Heart left ventricle (tissue), 13 donors: ENCODE results near the gene CDH13.

Experiments
- POLR2A ChIP-seq, 2 donors: fragments of 450-650 bp; IDR thresholded peaks; one replicate each; pipeline ENCODE4 v1.6.1; 2017; ENCODE audit warnings: antibody characterized with exemption in 2 of 2, mild to moderate bottlenecking in 2 of 2, moderate library complexity in 2 of 2
- TF ChIP-seq, protein P1 (sequence below), 12 donors: fragments of 200-600 bp; sonication (generic) in 4 of 12; IDR thresholded peaks; one replicate each; pipeline versions ENCODE4 v1.5.0 to v1.8.0; 2018 to 2022; ENCODE audit warnings: antibody characterized with exemption in 12 of 12, mild to moderate bottlenecking in 5 of 12
- donor health status: ischemic (EF 13 %, LVEDD 7.1; RV severe dilation, severe dysfunction).
- donor health status: DM: no; HTN: yes; CAD: no.
- donor health status: DM: no; HTN: no; CAD: no.
- donor health status: ischemic (EF 25% LVEDD 6.9; RV normal size, moderate dysfunction).
- donor health status: ischemic (EF 25% LVEDD 5.7; RV mildly dilated, moderate dysfunction).
- donor health status: ischemic (EF 35%, LVEDD 5.7; RV mildly dilated, moderate dysfunction).
- donor health status: nonischemic (EF 11% LVEDD 7.7; RV severe dilation, severe dysfunction).
- donor health status: DM: yes; HTN: yes; CAD: no.
- donor health status: PGD.
- donor health status: ischemic (EF 29% LVEDD 5.4; RV normal size, mild dysfunction).
- donor health status: nonischemic (EF 23%, LVEDD 6.1; RV moderate dilation, normal function).

DNA sequence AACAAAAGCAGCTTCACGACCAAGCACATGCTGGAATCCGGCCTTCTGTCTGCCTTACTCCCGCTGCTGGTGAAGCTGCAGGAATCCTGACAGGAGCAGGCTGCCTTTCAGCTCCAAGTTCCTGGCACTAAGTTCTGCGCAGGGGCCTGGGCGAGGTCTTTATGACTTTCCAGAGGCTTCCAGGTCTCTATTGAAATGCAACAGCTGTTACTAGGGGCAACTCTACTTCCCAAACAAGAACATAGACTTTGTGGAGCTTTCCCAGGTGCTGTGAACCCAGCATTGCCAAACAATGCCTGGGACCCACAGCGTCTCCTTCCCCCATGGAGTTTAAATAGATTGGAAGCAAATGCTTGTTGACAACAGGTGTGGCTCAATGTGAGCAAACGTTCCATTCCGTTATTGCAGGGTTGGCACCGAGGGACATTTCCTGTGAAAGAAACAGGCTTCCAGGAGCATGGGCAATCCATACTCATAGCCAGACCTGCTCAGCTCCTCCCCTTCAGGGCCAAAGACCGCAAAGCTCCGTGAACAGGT lies 156.0 kb downstream of the CDH13 start:
- no peak for TF ChIP-seq POLR2A (IDR thresholded peaks at IDR 0.05)
- TF ChIP-seq, protein P1, sequence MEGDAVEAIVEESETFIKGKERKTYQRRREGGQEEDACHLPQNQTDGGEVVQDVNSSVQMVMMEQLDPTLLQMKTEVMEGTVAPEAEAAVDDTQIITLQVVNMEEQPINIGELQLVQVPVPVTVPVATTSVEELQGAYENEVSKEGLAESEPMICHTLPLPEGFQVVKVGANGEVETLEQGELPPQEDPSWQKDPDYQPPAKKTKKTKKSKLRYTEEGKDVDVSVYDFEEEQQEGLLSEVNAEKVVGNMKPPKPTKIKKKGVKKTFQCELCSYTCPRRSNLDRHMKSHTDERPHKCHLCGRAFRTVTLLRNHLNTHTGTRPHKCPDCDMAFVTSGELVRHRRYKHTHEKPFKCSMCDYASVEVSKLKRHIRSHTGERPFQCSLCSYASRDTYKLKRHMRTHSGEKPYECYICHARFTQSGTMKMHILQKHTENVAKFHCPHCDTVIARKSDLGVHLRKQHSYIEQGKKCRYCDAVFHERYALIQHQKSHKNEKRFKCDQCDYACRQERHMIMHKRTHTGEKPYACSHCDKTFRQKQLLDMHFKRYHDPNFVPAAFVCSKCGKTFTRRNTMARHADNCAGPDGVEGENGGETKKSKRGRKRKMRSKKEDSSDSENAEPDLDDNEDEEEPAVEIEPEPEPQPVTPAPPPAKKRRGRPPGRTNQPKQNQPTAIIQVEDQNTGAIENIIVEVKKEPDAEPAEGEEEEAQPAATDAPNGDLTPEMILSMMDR (IDR thresholded peaks at IDR 0.05): no peak
